ENCODE data around the gene IKZF1.
"Not testable (repeated sequence)": the region's sequence is repeated elsewhere in the genome, so short reads cannot be mapped to it uniquely, and the experiment has no call there.

The IKZF1 gene

GRCh38 chr7:50334341-50334994 lies 30.0 kb downstream of the IKZF1 start:
- DNase-seq (ENCODE audit: low spot score), result no peak

DNA sequence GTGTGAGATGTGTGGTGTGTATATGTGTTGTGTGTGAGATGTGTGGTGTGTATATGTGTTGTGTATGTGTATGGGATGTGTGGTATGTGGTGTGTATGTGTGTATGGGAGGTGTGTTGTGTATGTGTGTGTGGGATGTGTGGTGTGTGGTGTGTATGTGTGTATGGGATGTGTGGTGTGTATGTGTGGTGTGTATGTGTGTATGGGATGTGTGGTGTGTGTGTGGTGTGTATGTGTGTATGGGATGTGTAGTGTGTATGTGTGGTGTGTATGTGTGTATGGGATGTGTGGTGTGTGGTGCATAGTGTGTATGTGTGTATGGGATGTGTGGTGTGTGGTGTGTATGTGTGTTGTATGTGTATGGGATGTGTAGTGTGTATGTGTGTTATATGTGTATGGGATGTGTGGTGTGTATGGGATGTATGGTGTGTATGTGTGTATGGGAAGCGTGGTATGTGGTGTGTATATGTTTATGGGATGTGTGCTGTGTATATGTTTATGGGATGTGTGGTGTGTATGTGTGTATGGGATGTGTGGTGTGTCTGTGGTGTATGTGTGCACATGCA lies 30.8 kb downstream of the IKZF1 start:
- no peak for DNase-seq (ENCODE audit: low spot score)

DNA sequence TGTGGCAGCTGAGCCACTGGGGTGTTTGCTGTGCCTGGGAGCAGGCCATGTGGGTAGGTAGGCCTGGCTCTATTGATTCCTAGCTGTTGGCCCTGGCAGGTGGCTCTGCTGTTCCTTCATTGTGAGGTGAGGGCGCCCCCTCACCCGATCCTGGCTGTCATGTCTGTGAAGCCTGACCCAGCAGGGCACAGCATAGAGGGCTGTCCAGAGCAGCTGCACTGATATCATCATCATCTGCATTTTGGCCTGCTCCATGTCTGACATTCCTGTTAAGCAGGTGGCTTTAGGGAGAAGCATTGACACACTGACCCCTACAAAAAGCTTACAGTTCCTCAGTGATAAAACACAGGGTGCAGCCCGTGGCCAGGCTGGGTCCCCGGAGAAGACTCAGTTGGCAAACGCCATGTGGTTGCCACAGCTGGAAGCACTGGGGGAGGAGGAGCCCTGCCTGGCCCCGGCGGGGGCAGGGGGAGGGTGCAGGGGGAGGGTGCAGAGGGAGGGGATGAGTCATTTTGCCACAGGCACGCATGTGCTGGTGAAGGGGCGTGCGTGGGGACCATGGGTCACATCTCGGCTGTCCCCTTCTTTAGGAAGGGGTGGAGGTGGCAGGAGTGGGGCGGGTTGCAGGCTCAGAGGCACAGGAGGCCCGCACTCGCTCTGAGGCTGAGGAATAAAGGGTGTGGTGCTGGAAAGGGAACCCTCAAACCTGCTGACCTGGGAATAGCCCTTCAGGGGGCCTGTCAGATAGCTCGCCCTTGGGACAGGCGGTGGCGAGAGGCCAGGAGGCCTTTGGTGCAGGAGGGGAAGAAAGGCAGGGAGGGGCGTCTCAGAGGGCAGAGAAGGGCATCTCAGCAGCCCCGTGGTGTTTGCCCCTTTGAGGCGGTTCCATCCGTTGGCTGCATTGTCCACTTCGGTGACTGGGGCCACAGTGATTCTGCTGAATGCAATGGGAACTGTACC lies 31.6 kb downstream of the IKZF1 start:
- no peak for DNase-seq (ENCODE audit: low spot score)

GRCh38 chr7:50336894-50337703 lies 32.6 kb downstream of the IKZF1 start:
- DNase-seq (ENCODE audit: low spot score), result no peak

GRCh38 chr7:50339472-50339871 lies 35.0 kb downstream of the IKZF1 start:
- DNase-seq (ENCODE audit: low spot score), result not testable (repeated sequence)

DNA sequence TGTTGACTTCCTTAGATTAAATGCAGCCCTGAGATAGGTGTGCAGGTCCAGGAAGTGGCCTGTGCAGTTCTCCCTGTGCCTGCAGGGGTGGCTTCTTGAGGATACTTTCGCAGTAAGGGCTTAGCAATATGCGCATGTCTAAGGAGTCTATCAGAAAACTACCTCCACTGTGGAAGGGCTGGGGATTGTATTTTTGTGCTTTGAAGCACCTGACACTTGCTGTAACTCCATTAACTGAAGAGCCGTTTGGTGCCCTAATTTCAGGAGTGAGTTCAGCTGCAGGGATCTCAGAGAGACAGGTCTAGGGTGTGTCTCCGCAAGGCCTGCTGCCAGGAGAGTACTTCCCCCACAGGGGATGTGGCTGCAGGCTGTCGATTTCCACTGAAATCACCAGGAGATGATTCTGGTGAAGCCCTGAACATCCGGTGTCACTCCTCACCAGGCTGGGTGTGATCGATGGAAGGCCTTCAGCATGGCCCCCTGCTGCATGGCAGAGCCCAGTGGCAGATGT lies 35.5 kb downstream of the IKZF1 start:
- no peak for DNase-seq (ENCODE audit: low spot score)

- DNase-seq (ENCODE audit: low spot score), result no peak
These were observed 37.2 kb downstream of the IKZF1 start for GRCh38 chr7:50341724-50342123.

- DNase-seq (ENCODE audit: low spot score), result no peak
These were observed 38.1 kb downstream of the IKZF1 start for GRCh38 chr7:50342616-50343114.

GRCh38 chr7:50346545-50347497 lies 42.3 kb downstream of the IKZF1 start:
- DNase-seq (ENCODE audit: low spot score), result no peak

DNA sequence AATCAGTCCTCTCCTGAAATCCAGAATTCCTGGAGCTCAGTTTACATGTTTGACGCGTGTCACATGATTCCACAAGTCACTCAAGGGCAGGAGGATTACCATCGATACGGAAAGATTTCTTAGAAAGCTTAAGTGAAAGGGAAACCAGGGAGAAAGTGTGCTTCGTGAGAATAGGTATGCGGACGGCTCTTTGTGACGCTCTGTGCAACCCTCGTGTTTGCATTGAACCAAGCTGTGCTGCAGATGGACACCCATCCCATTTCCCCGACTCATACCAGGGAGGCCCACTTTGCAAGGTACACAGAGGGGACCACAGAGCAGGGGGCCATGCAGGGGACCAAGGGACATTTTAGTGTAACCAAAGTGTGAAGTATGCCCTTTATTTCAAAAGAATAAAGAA lies 43.2 kb downstream of the IKZF1 start:
- DNase-seq (ENCODE audit: low spot score), result no peak

- DNase-seq (ENCODE audit: low spot score), result no peak
These were observed 44.1 kb downstream of the IKZF1 start for GRCh38 chr7:50348469-50349162.

GRCh38 chr7:50349399-50349798 lies 44.9 kb downstream of the IKZF1 start:
- DNase-seq (ENCODE audit: low spot score), result no peak

- DNase-seq (ENCODE audit: low spot score), result no peak
These were observed 45.7 kb downstream of the IKZF1 start for GRCh38 chr7:50349963-50350944.

DNA sequence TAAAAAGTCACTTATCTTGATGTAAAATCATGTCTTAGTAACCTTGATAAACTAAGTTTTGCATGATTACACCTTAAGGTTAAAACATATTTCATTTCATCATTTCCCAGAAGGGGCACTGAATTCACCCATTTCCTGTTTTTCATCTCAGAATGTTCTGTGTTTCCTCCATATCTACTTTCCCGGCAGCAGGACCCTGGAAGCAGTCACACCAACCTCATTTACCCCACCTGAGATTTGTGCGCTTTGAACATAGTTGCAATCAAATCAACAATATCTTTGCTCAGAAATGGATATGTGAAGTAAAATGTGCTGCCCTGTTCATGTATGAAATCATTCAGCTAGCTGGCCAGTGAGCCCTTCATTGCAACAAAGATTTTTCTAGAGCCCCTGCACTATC lies 46.8 kb downstream of the IKZF1 start:
- no peak for DNase-seq (ENCODE audit: low spot score)

DNA sequence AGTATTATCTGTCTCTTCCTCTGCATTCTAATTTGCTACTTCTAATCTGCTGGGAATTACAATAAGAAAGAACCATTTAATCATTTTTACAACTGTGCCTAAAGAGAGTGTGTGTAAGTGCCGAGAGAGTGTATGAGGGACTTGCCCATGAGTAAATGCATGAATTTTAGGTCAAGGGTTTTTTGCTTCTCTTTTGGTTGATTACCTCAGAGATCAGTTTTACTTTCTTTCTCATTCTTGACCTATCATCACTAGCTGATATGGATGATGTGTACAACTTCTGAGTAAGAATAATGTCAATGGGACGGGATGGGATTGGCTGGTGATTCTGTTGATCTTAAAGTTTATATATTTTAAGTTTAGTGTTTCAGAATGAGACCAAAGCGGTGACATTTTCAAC lies 47.8 kb downstream of the IKZF1 start:
- DNase-seq (ENCODE audit: low spot score), result no peak

- no peak for DNase-seq (ENCODE audit: low spot score)
These were observed 48.2 kb downstream of the IKZF1 start for GRCh38 chr7:50352751-50353150.

DNA sequence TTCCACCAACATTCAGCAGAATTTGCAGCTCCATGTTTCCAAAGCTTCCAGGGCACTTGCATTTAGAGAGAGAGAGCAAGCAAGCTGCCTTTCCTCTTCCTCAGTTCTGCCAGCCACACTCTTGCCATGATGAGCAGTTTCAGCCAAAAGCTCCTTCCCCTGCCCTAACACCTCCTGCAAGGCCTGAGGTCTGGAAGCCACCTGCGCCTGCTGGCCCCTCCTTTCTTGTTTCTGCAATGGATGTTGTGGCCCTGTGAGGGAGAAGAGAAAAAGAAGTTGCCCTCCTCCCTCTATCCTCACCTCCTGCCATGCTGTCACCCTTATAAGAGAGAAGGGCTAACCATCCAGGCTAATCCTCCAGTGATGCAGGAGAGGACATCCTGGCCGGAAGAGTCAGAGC lies 48.7 kb downstream of the IKZF1 start:
- no peak for DNase-seq (ENCODE audit: low spot score)

- DNase-seq (ENCODE audit: low spot score), result no peak
These were observed 49.5 kb downstream of the IKZF1 start for GRCh38 chr7:50353894-50354595.
